HUES48 (cell line): ENCODE data around the gene PEAK1.
"Not testable (repeated sequence)": the region's sequence is repeated elsewhere in the genome, so short reads cannot be mapped to it uniquely, and the experiment has no call there.

Experiments
- H3K27ac ChIP-seq: one replicate; pipeline ENCODE4 v1.7.0; 2013; ENCODE audit warnings: low read depth, low read length, inconsistent platforms
- H3K27me3 ChIP-seq: 2 replicates; pipeline ENCODE4 v1.6.1; 2013; ENCODE audit warnings: mild to moderate bottlenecking, low read length; ENCODE audit not compliant: control insufficient read depth, insufficient read depth
- H3K36me3 ChIP-seq: 2 replicates; pipeline ENCODE4 v1.6.1; 2013; ENCODE audit warnings: low read length; ENCODE audit not compliant: control insufficient read depth, insufficient read depth
- H3K4me1 ChIP-seq: 2 replicates; pipeline ENCODE4 v1.6.1; 2013; ENCODE audit warnings: mild to moderate bottlenecking, low read length; ENCODE audit not compliant: control insufficient read depth, insufficient read depth
- H3K4me3 ChIP-seq: 2 replicates; pipeline ENCODE4 v1.5.1; 2013; ENCODE audit warnings: mild to moderate bottlenecking, low read depth, low read length
- H3K9ac ChIP-seq: 2 replicates; pipeline ENCODE4 v1.6.1; 2013; ENCODE audit warnings: mild to moderate bottlenecking, low read depth, low read length, moderate library complexity
- H3K9me3 ChIP-seq: 2 replicates; pipeline ENCODE4 v1.6.1; 2013; ENCODE audit warnings: low read length; ENCODE audit not compliant: control insufficient read depth, insufficient read depth

The PEAK1 gene

GRCh38 chr15:77187751-77188464 lies 232.0 kb downstream of the PEAK1 start:
- H3K4me1 ChIP-seq, result peaks cover 8% of the 10 kb centered on the region; the same call in 1 of the 2 replicates
- no peak overlapping the region for H3K9ac ChIP-seq
- no peaks in the 10 kb centered on the region for H3K9me3 ChIP-seq
- H3K36me3 ChIP-seq, result no peaks in the 10 kb centered on the region
- no peaks in the 10 kb centered on the region for H3K27me3 ChIP-seq
- H3K27ac ChIP-seq, result no peak overlapping the region
- no peak overlapping the region for H3K4me3 ChIP-seq

GRCh38 chr15:77186594-77187011 lies 233.3 kb downstream of the PEAK1 start:
- Histone ChIP-seq H3K36me3 (peaks cover 2% of the 10 kb centered on the region; the same call in 1 of the 2 replicates), H3K27ac (no peak overlapping the region), H3K4me1 (peaks cover 11% of the 10 kb centered on the region; the same call in 1 of the 2 replicates), H3K9ac (no peak overlapping the region), H3K9me3 (no peaks in the 10 kb centered on the region), H3K27me3 (no peaks in the 10 kb centered on the region), H3K4me3 (no peak overlapping the region)

- H3K4me1 ChIP-seq, result peaks cover 11% of the 10 kb centered on the region; the same call in 1 of the 2 replicates
- no peaks in the 10 kb centered on the region for H3K27me3 ChIP-seq
- no peak overlapping the region for H3K9ac ChIP-seq
- H3K27ac ChIP-seq, result no peak overlapping the region
- no peak overlapping the region for H3K4me3 ChIP-seq
- peaks cover 9% of the 10 kb centered on the region; the same call in 1 of the 2 replicates for H3K36me3 ChIP-seq
- no peaks in the 10 kb centered on the region for H3K9me3 ChIP-seq
These were observed 234.6 kb downstream of the PEAK1 start for GRCh38 chr15:77185242-77185785.

GRCh38 chr15:77184352-77184751 lies 235.6 kb downstream of the PEAK1 start:
- not testable (repeated sequence) for H3K4me3 ChIP-seq, H3K9ac ChIP-seq, H3K27ac ChIP-seq, H3K36me3 ChIP-seq, H3K27me3 ChIP-seq, H3K9me3 ChIP-seq
- H3K4me1 ChIP-seq, result peaks cover 11% of the 10 kb centered on the region; the same call in 1 of the 2 replicates

- H3K4me1 ChIP-seq, result peaks cover 11% of the 10 kb centered on the region; the same call in 1 of the 2 replicates
- H3K9me3 ChIP-seq, result no peaks in the 10 kb centered on the region
- H3K27me3 ChIP-seq, result no peaks in the 10 kb centered on the region
- no peak overlapping the region for H3K4me3 ChIP-seq
- no peak overlapping the region for H3K9ac ChIP-seq
- H3K27ac ChIP-seq, result no peak overlapping the region
- H3K36me3 ChIP-seq, result peaks cover 9% of the 10 kb centered on the region; the same call in 1 of the 2 replicates
These were observed 236.8 kb downstream of the PEAK1 start for GRCh38 chr15:77183066-77183465.

- Histone ChIP-seq H3K4me1 (peaks cover 7% of the 10 kb centered on the region; the same call in 1 of the 2 replicates), H3K9ac (no peak overlapping the region), H3K36me3 (peaks cover 9% of the 10 kb centered on the region; the same call in 1 of the 2 replicates), H3K9me3 (no peaks in the 10 kb centered on the region), H3K4me3 (no peak overlapping the region), H3K27me3 (no peaks in the 10 kb centered on the region), H3K27ac (no peak overlapping the region)
These were observed 238.4 kb downstream of the PEAK1 start for GRCh38 chr15:77181305-77182074.

GRCh38 chr15:77180757-77181156 lies 239.1 kb downstream of the PEAK1 start:
- Histone ChIP-seq H3K9ac (no peak overlapping the region), H3K27ac (no peak overlapping the region), H3K4me1 (peaks cover 7% of the 10 kb centered on the region; the same call in 1 of the 2 replicates), H3K9me3 (no peaks in the 10 kb centered on the region), H3K36me3 (peaks cover 9% of the 10 kb centered on the region; the same call in 1 of the 2 replicates), H3K27me3 (no peaks in the 10 kb centered on the region), H3K4me3 (no peak overlapping the region)

- Histone ChIP-seq H3K36me3 (peaks cover 9% of the 10 kb centered on the region; the same call in 1 of the 2 replicates), H3K4me3 (no peak overlapping the region), H3K27me3 (no peaks in the 10 kb centered on the region), H3K27ac (no peak overlapping the region), H3K9me3 (no peaks in the 10 kb centered on the region), H3K9ac (no peak overlapping the region), H3K4me1 (peaks cover 7% of the 10 kb centered on the region; the same call in 1 of the 2 replicates)
These were observed 239.6 kb downstream of the PEAK1 start for GRCh38 chr15:77180270-77180669.

- Histone ChIP-seq H3K9me3 (no peaks in the 10 kb centered on the region), H3K27ac (no peak overlapping the region), H3K4me1 (peaks cover 7% of the 10 kb centered on the region; the same call in 1 of the 2 replicates), H3K4me3 (no peak overlapping the region), H3K36me3 (peaks cover 9% of the 10 kb centered on the region; the same call in 1 of the 2 replicates), H3K9ac (no peak overlapping the region), H3K27me3 (no peaks in the 10 kb centered on the region)
These were observed 240.3 kb downstream of the PEAK1 start for GRCh38 chr15:77179541-77179998.

- H3K4me1 ChIP-seq, result 0 out of 2 replicates have a peak, but pooled peaks cover 6% of the 10 kb centered on the region
- H3K4me3 ChIP-seq, result no peak overlapping the region
- H3K27ac ChIP-seq, result no peak overlapping the region
- H3K9me3 ChIP-seq, result no peaks in the 10 kb centered on the region
- no peaks in the 10 kb centered on the region for H3K27me3 ChIP-seq
- H3K36me3 ChIP-seq, result peaks cover 9% of the 10 kb centered on the region; the same call in 1 of the 2 replicates
- no peak overlapping the region for H3K9ac ChIP-seq
These were observed 241.5 kb downstream of the PEAK1 start for GRCh38 chr15:77178411-77178810.
